HT-29 (cell line): ENCODE measurements around the gene DNAJC30. TPM values are rescaled to one million over a fixed set of nuclear protein-coding genes. Genes with fewer than 3 reads are reported as not detected.
A peak's percentile ranks its signal among the peaks of the same experiment; 100 is the strongest.

Experiments
- DNase-seq: peaks from one replicate; pipeline ENCODE4 v3.0.0-alpha.2; 2015; ENCODE audit warnings: low spot score
- small RNA-seq: library from RNA; depleted of rRNA; stranded (forward); fragments of <200 nt; gene quantifications from one replicate; pipeline ENCODE3, GENCODE V24; 2014
- total RNA-seq: library from RNA; depleted of rRNA; stranded (reverse); fragments of >200 nt; shearing (Covaris generic); gene quantifications from 2 replicates; pipeline ENCODE4 v1.2.3, GENCODE V29; 2014; rRNA removed

The DNAJC30 gene
- total RNA-seq, 1 experiment from 2014 or later, result 7.4 TPM

GRCh38 chr7:73649576-73649975 lies 33.7 kb downstream of the DNAJC30 start:
- DNase-seq, result no peak

- DNase-seq, result no peak
Observed at GRCh38 chr7:73648593-73649332, 34.5 kb downstream of the DNAJC30 start.

DNA sequence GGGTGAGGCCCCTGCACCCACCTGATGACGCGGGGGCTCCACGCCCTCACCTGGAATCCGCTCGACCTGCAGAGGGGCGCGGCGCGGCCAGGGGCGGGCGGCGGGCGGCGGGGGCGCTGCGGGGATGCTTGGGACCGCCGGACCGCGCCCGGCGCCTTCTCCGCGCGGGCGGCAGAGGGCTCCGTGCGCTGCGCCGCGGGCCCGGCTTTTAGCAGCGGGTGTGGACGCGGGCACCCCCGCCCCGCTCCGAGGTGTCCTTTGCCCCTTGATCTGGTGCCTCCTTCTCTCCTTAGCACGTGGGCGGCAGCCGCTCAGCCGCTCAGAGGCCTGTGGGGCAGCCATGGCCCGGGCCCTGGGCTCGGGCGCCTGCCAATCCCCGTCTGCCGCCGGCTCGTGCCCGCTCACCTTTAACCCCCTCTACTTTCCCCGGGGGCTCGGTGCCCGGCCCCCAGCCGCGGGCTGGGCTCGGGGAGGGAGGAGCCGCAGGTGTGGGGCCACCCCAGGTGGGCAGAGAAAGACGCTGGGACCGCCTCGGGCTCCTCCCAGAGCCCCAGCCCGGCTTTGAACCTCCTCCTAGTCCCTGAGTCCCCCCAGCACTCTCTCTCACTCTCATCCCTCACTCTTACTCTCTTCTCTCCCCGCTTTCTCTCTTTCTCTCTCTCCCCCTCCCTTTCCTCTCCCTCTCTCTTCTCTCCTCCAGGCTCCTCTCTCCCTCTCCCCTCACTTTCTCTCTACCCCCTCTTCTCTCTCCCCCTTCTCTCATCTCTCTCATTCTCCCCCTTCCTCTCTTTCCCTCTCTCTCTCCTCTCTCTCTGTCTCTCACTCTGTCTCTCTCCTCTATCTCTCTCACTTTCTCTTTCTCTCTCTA lies 35.3 kb downstream of the DNAJC30 start:
- peak; percentile 65 for DNase-seq

- DNase-seq, result no peak
Observed at GRCh38 chr7:73646785-73647724, 36.2 kb downstream of the DNAJC30 start.

GRCh38 chr7:73645643-73646174 lies 37.5 kb downstream of the DNAJC30 start:
- no peak for DNase-seq

GRCh38 chr7:73644688-73645286 lies 38.5 kb downstream of the DNAJC30 start:
- DNase-seq, result no peak

DNA sequence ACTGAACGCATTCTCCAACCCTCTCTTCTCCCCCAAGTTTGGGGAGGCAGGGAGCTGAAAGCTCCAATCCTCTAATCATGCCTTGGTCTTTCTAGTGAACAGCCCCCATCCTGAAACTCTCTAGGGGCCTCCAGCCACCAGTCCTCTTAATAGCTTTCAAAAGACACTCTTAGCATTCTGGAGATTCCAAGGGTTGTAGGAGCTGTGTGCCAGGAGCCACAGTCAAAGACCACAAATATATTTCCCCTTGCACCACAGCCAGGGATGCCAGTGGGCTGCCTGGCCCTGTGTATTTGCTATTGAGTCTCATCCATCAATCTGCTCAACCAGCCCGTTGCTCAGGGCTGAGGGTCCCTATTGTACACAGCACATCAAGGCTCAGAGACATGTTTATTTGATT lies 40.4 kb downstream of the DNAJC30 start:
- DNase-seq, result no peak

DNA sequence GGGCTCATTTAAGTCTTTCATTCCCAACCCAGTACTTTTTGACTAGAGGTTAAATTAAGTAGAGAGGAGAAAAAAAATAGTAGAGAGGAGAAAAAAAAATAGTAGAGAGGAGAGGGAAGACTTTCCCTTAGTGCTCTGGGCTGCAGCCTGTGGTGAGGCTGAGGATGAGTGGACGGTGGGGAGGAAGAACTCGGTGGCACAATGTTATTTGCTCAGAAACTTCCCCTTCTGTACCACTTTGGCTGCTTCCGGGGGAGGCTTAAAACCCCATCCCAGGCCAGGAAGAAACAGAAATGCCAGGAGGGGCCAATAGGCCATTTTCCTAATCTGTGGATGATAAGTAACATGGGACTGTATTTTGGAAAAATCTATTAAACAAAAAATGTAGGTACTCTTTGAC lies 44.3 kb downstream of the DNAJC30 start:
- DNase-seq, result no peak

GRCh38 chr7:73635428-73636200 lies 47.6 kb downstream of the DNAJC30 start:
- no peak for DNase-seq

- DNase-seq, result no peak
Observed at GRCh38 chr7:73633844-73634243, 49.4 kb downstream of the DNAJC30 start.

DNA sequence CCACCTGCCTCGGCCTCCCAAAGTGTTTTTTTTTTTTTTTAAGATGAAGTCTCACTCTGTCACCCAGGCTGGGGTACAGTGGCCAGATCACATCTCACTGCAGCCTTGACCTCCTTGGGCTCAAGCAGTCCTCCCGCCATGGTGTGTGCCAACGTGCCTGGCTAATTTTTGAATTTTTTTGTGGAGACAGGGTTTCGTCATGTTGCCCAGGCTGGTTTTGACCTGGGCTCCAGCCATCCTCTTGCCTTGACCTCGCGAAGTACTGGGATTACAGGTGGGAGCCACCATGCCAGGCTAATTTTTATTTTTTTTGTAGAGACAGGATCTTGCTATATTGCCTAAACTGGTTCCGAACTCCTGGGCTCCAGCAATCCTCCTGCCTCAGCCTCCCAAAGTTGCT lies 49.9 kb downstream of the DNAJC30 start:
- DNase-seq, result no peak

DNA sequence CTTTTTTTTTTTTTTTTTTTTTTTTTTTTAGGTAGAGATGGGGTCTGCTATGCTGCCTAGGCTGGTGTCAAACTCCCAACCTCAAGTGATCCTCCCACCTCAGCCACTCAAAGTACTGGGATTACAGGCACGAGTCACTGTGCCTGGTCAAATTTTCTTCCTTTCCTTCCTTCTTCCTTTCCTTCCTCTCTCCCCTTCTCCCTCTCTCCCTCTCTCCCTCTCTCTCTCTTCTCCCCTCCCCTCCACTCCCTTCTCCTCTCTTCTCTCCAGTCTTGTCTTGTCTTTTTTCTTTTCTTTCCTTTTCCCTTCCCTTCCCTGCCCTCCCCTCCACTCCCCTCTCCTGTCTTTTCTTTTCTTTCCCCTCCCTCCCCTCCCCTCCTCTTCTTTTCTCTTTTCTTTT lies 51.7 kb downstream of the DNAJC30 start:
- DNase-seq, result no peak

Small RNA genes within 50 kb of the gene (small RNA-seq; reads per million reads assigned to genes)
- gene MIR4284, result not detected
- not detected for gene RN7SL265P

Other genes starting within 250 kb of the DNAJC30 start
- not detected in 2 replicates for gene FZD9, start 249.7 kb downstream of the DNAJC30 start, total RNA-seq
- gene BAZ1B, start 161.2 kb downstream of the DNAJC30 start, total RNA-seq, result 49.9 and 51.9 TPM in 2 replicates
- gene BCL7B, start 125.8 kb downstream of the DNAJC30 start, total RNA-seq, result 65.4 and 71.0 TPM in 2 replicates
- gene TBL2, start 104.9 kb downstream of the DNAJC30 start, total RNA-seq, result 73.1 and 94.4 TPM in 2 replicates
- 0.53 and 5.1 TPM in 2 replicates for gene MLXIPL, start 58.9 kb downstream of the DNAJC30 start, total RNA-seq
- 0.28 and 0.73 TPM in 2 replicates for gene VPS37D, start 15.6 kb downstream of the DNAJC30 start, total RNA-seq
- gene BUD23, start 144 bp upstream of the DNAJC30 start, total RNA-seq, result 127 and 151 TPM in 2 replicates
- 61.6 and 71.7 TPM in 2 replicates for gene STX1A, start 36.2 kb upstream of the DNAJC30 start, total RNA-seq
- 226 and 243 TPM in 2 replicates for gene ABHD11, start 55.3 kb upstream of the DNAJC30 start, total RNA-seq
- gene CLDN3, start 86.8 kb upstream of the DNAJC30 start, total RNA-seq, result 413 and 446 TPM in 2 replicates
- gene CLDN4, start 147.5 kb upstream of the DNAJC30 start, total RNA-seq, result 1,331 and 1,483 TPM in 2 replicates
- 7.3 and 9.8 TPM in 2 replicates for gene METTL27, start 159.1 kb upstream of the DNAJC30 start, total RNA-seq
- not detected in 2 replicates for gene TMEM270, start 177.7 kb upstream of the DNAJC30 start, total RNA-seq